Esophagus muscularis mucosa (tissue), 4 donors: ENCODE measurements around the gene TMEM80.

Experiments used
- CTCF ChIP-seq, 3 experiments: fragments of 200-600 bp in 2 of 3; fragments of 450-650 bp in 1 of 3; sonication (generic) in 2 of 3; IDR thresholded peaks; one replicate each; pipeline ENCODE4 v1.5.1; 2017 to 2019; ENCODE audit warnings: antibody characterized with exemption in 3 of 3, mild to moderate bottlenecking in 2 of 3, moderate library complexity in 1 of 3
- EP300 ChIP-seq: sonication (generic); formaldehyde crosslinking; IDR thresholded peaks from one replicate; pipeline ENCODE4 v1.6.1; 2017; ENCODE audit warnings: antibody characterized with exemption
- POLR2A ChIP-seq: fragments of 450-650 bp; IDR thresholded peaks from one replicate; pipeline ENCODE4 v1.6.1; 2017; ENCODE audit warnings: antibody characterized with exemption, moderate library complexity, mild to moderate bottlenecking, low read depth
- POLR2AphosphoS5 ChIP-seq, 2 donors: sonication (generic); formaldehyde crosslinking; IDR thresholded peaks; one replicate each; pipeline ENCODE4 v1.6.1; 2017; ENCODE audit warnings: antibody characterized with exemption in 2 of 2

- TF ChIP-seq POLR2A: no peak
- TF ChIP-seq POLR2AphosphoS5 (IDR thresholded peaks at IDR 0.05): peak; percentile 18 to 33
- peak; percentile 64 to 79 (median 77) for TF ChIP-seq CTCF (IDR thresholded peaks at IDR 0.05)
- TF ChIP-seq EP300: no peak
These were observed 32.8 kb upstream of the TMEM80 start for GRCh38 chr11:662689-663274.
